A673 (cell line): ENCODE results near the gene PTCH1. TPM values are rescaled to one million over a fixed set of nuclear protein-coding genes. Genes with fewer than 3 reads are reported as not detected.

Experiments
- BruUV-seq: library from RNA; stranded (reverse); fragments of 400-500 nt; replicated peaks from 2 replicates; lab custom pipeline; 2021; lab: Mats Ljungman, UMichigan
- CTCF ChIA-PET: fragments of 300-600 bp; sonication (Branson Sonifier 250); formaldehyde crosslinking; loops from one replicate; lab custom pipeline; 2022; ENCODE audit warnings: antibody characterized with exemption; lab: Charles Lee
- POLR2A ChIA-PET: fragments of 300-600 bp; sonication (Branson Sonifier 250); formaldehyde crosslinking; loops from one replicate; lab custom pipeline; 2022; ENCODE audit warnings: antibody characterized with exemption; ENCODE audit not compliant: low non-redundant PET; lab: Charles Lee
- DNase-seq: peaks from one replicate; pipeline ENCODE4 v3.0.0-alpha.2; 2015; ENCODE audit warnings: low spot score
- H3K27ac ChIP-seq: fragments of 200-600 bp; sonication (generic); 2 replicates; pipeline ENCODE4 v1.5.1; 2016; ENCODE audit warnings: mixed run types, low read depth, mild to moderate bottlenecking, mixed read lengths, antibody characterized with exemption, low read length; ENCODE audit not compliant: poor library complexity, severe bottlenecking
- H3K27me3 ChIP-seq: fragments of 200-600 bp; sonication (generic); replicated peaks from 2 replicates; pipeline ENCODE4 v1.6.1; 2017; ENCODE audit warnings: mixed run types, low read depth, mild to moderate bottlenecking, mixed read lengths, antibody characterized with exemption, low read length; ENCODE audit not compliant: insufficient read depth, poor library complexity
- H3K36me3 ChIP-seq: fragments of 200-600 bp; sonication (generic); 2 replicates; pipeline ENCODE4 v1.6.1; 2016; ENCODE audit warnings: mixed run types, mild to moderate bottlenecking, mixed read lengths, antibody characterized with exemption, low read length; ENCODE audit not compliant: insufficient read depth, poor library complexity, severe bottlenecking
- H3K4me1 ChIP-seq: fragments of 200-600 bp; sonication (generic); 2 replicates; pipeline ENCODE4 v1.6.1; 2017; ENCODE audit warnings: mixed run types, mild to moderate bottlenecking, mixed read lengths, antibody characterized with exemption, low read length; ENCODE audit not compliant: insufficient read depth, poor library complexity, severe bottlenecking
- H3K4me3 ChIP-seq: fragments of 200-600 bp; sonication (generic); 2 replicates; pipeline ENCODE4 v1.5.1; 2016; ENCODE audit warnings: low read depth, mixed run types, mild to moderate bottlenecking, mixed read lengths, low read length; ENCODE audit not compliant: poor library complexity, severe bottlenecking
- H3K9me3 ChIP-seq: fragments of 200-600 bp; sonication (generic); 2 replicates; pipeline ENCODE4 v1.6.1; 2016; ENCODE audit warnings: mixed run types, low read depth, mild to moderate bottlenecking, mixed read lengths, antibody characterized with exemption, low read length; ENCODE audit not compliant: poor library complexity, severe bottlenecking
- CTCF ChIP-seq: fragments of 300-800, 200-600 bp; sonication (generic); conservative IDR thresholded peaks from 2 replicates; pipeline ENCODE4 v1.5.1; 2017; ENCODE audit warnings: low read depth, mild to moderate bottlenecking, antibody characterized with exemption, low read length, moderate library complexity, mixed read lengths
- EZH2 ChIP-seq: fragments of 200-600 bp; sonication (generic); IDR thresholded peaks from 2 replicates; pipeline ENCODE4 v1.6.1; 2017; ENCODE audit warnings: borderline replicate concordance, low read depth, mild to moderate bottlenecking, mixed read lengths, antibody characterized with exemption, low read length; ENCODE audit not compliant: poor library complexity, severe bottlenecking
- intact Hi-C: fragments of 100-400 bp; cut with micrococcal nuclease; formaldehyde crosslinking; loops from one replicate; pipeline ENCODE4 v1.10.0; 2022; ENCODE audit not compliant: unreplicated experiment
- total RNA-seq: library from RNA; stranded (reverse); gene quantifications from 2 replicates; pipeline ENCODE4 v1.2.3, GENCODE V29; 2021

PTCH1 gene
- total RNA-seq, 1 experiment from 2014 or later: 36.5 TPM

- Histone ChIP-seq H3K36me3 (no peaks in the 10 kb centered on the region), H3K4me3 (no peak overlapping the region), H3K27ac (no peak overlapping the region), H3K9me3 (no peaks in the 10 kb centered on the region), H3K4me1 (no peaks in the 10 kb centered on the region), H3K27me3 (no peaks in the 10 kb centered on the region)
- no peak for TF ChIP-seq EZH2
- no peak for TF ChIP-seq CTCF
- intact Hi-C loops: no loop called here
- no peak for DNase-seq
- POLR2A ChIA-PET: no interaction called here
- no TSS peak for BruUV-seq
- CTCF ChIA-PET: no interaction called here
Observed at GRCh38 chr9:95522871-95523370, 6.2 kb upstream of the PTCH1 start.

- DNase-seq: no peak
- ChIA-PET CTCF (no interaction called here), POLR2A (no interaction called here)
- H3K4me3 ChIP-seq: no peak overlapping the region
- H3K4me1 ChIP-seq: no peaks in the 10 kb centered on the region
- H3K36me3 ChIP-seq: no peaks in the 10 kb centered on the region
- no peak overlapping the region for H3K27ac ChIP-seq
- no peaks in the 10 kb centered on the region for H3K9me3 ChIP-seq
- intact Hi-C loops: no loop called here
- TF ChIP-seq EZH2 (no peak), CTCF (no peak)
- no peaks in the 10 kb centered on the region for H3K27me3 ChIP-seq
- no TSS peak for BruUV-seq
Observed at GRCh38 chr9:95521699-95522098, 4.9 kb upstream of the PTCH1 start.

GRCh38 chr9:95517559-95518425 lies 1.0 kb upstream of the PTCH1 start:
- Histone ChIP-seq H3K27ac (no peak overlapping the region), H3K27me3 (no peaks in the 10 kb centered on the region), H3K9me3 (no peaks in the 10 kb centered on the region), H3K4me3 (no peak overlapping the region), H3K36me3 (no peaks in the 10 kb centered on the region), H3K4me1 (peaks cover 29% of the 10 kb centered on the region)
- CTCF ChIA-PET: no interaction called here
- DNase-seq: no peak
- intact Hi-C loops: loop anchor here (5.0 to 10.0 kb wide), 3 partner anchors 237 to 700 kb away; no protein-coding TSS in a partner anchor
- BruUV-seq: no TSS peak
- TF ChIP-seq EZH2 (no peak), CTCF (no peak)
- POLR2A ChIA-PET: no interaction called here
